HG02623 (cell line): Measurements from ENCODE around the gene NHSL2.

Experiments used
- ATAC-seq: cut with Tn5 transposase; IDR thresholded peaks from one replicate; pipeline ENCODE4 v1.9.1; 2021; ENCODE audit warnings: moderate library complexity; ENCODE audit not compliant: unreplicated experiment

NHSL2 gene

GRCh38 chrX:72016881-72017783, 106.5 kb downstream of the NHSL2 start:
- no peak for ATAC-seq

- ATAC-seq = peak; percentile 54
Measured at GRCh38 chrX:72018277-72019112, 107.8 kb downstream of the NHSL2 start.

GRCh38 chrX:72019487-72019886, 108.8 kb downstream of the NHSL2 start:
- no peak for ATAC-seq

GRCh38 chrX:72020204-72020603, 109.6 kb downstream of the NHSL2 start:
- ATAC-seq = no peak

- ATAC-seq = peak; percentile 56
Measured at GRCh38 chrX:72020788-72021187, 110.1 kb downstream of the NHSL2 start.

- no peak for ATAC-seq
Measured at GRCh38 chrX:72021975-72022374, 111.3 kb downstream of the NHSL2 start.

- ATAC-seq = no peak
Measured at GRCh38 chrX:72023071-72023470, 112.4 kb downstream of the NHSL2 start.

- ATAC-seq = no peak
Measured at GRCh38 chrX:72025236-72025770, 114.7 kb downstream of the NHSL2 start.

GRCh38 chrX:72026341-72027023, 115.8 kb downstream of the NHSL2 start:
- ATAC-seq = no peak

GRCh38 chrX:72027024-72027913, 116.6 kb downstream of the NHSL2 start:
- ATAC-seq = no peak

GRCh38 chrX:72027914-72028307, 117.3 kb downstream of the NHSL2 start:
- no peak for ATAC-seq

- no peak for ATAC-seq
Measured at GRCh38 chrX:72028701-72029470, 118.2 kb downstream of the NHSL2 start.

- no peak for ATAC-seq
Measured at GRCh38 chrX:72029483-72030411, 119.1 kb downstream of the NHSL2 start.

- no peak for ATAC-seq
Measured at GRCh38 chrX:72030431-72030830, 119.8 kb downstream of the NHSL2 start.

GRCh38 chrX:72031118-72031517, 120.5 kb downstream of the NHSL2 start:
- no peak for ATAC-seq

GRCh38 chrX:72031634-72032033, 121.0 kb downstream of the NHSL2 start:
- no peak for ATAC-seq

GRCh38 chrX:72037601-72038000, 127.0 kb downstream of the NHSL2 start:
- ATAC-seq = no peak

- no peak for ATAC-seq
Measured at GRCh38 chrX:72038016-72038415, 127.4 kb downstream of the NHSL2 start.
